DMS 273 treated with DMSO at 0.1 percent for 48 hours (cell line): ENCODE data around the gene CAMTA1.
"Not testable (repeated sequence)": the region's sequence is repeated elsewhere in the genome, so short reads cannot be mapped to it uniquely, and the experiment has no call there.

ENCODE experiments used
- DNase-seq: peaks from one replicate; lab custom pipeline; 2025; lab: John Stamatoyannopoulos, UW

Gene CAMTA1

DNA sequence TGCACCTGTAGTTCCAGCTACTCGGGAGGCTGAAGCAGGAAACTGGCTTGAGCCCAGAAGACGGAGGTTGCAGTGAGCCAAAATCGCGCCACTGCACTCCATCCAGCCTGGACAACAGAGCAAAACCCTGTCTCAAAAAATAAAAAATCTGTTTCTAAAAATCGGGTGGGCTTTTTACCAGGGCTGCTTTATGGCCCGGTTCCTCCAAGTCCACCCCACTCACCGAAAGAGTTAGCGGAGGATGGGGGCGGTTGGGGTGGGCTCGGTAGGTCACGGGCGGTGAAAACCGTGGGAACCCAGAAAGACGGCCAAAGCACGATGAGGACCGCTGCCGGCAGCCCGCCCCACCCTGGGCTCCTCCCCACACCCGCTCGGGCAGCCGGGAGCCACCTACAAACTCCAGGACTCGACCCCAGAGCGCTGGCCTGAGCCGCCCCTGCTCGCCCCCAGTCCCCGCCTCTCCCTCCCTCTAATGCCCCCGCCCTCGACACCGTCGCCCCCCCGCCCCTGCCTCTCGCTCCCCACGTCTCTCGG lies 998.0 kb downstream of the CAMTA1 start:
- DNase-seq, result peak; percentile 65

DNA sequence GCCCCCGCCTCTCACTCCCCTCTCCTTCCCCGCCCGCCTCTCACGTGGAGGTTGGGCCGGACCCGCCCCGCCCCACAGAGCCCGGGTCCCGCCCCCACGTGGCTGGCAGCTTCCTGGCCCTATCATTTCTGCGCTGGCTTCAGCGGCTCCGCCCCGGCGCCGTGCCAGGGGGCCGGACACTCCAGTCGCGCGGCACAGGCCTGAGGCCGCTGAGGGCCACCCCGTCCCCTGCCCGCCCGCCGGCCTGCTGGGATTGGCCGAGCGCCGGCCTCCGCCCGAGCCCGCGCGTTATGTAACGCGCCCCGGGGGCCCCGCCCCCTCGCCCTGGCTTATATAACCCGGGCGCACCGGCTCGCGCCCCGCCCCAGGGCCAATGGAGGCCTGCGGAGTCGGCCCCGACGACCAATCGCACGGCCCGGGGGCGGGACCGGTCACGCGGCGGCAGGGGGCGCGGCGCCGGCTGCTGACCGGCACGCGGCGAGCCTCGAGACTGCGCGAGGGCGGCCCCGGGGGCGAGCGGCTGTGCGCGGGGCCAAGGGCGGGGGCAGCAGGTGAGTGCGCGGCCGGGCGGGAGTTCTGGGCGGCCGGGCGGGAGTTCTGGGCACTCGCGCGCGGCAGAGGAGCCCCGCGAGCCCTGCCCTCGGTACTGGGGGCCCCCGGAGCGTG lies 998.7 kb downstream of the CAMTA1 start, which contains the start of gene PER3:
Gene PER3, plus strand, starts transcription at position 466 of the 666 bp plus-strand sequence. CDS start 587 bp downstream, outside the sequence.
- DNase-seq, result peak; percentile 87

- no peak for DNase-seq
These were observed 999.3 kb downstream of the CAMTA1 start for GRCh38 chr1:7784492-7785071.

GRCh38 chr1:7785108-7785507 lies 999.9 kb downstream of the CAMTA1 start:
- no peak for DNase-seq

GRCh38 chr1:7786795-7787194 lies 1001.5 kb downstream of the CAMTA1 start:
- DNase-seq, result no peak

DNA sequence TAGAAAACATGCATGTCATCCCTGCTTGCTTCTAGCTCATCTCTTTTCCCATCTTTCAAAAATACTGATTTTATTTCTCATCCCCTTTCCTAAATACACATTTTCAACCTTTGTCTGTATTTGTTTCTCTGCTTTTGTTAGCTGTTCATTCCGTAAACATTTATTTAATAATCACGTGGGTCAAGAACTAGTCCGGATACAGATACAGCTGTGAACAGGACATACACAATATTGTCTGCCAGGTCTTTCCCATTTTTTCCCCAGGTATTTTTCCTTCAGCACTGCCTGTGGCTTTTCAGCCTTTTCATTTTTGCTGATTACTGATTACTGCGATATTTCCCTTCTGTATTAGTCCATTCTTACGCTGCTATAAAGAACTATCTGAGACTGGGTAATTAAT lies 1004.6 kb downstream of the CAMTA1 start:
- DNase-seq, result no peak

- DNase-seq, result not testable (repeated sequence)
These were observed 1005.8 kb downstream of the CAMTA1 start for GRCh38 chr1:7791027-7791426.

DNA sequence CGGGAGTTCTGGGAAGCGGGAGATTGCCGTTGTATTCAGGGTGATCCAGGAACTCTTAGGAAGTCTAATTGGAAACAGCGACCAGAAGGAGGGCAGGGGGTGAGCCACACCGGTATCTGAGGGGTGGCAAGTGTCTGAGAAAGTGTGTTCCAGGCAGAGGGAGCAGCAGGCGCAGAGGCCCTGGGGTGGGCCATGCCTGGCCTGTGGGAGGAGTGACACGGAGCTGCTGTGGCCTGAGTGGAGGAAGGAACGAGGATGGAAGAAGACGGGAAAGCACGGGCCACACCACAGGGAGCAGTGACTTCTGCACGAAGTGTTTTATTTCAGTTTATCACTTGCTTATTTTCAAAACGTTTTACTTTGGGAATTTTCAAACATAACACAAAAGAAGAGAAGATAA lies 1010.2 kb downstream of the CAMTA1 start:
- no peak for DNase-seq

DNA sequence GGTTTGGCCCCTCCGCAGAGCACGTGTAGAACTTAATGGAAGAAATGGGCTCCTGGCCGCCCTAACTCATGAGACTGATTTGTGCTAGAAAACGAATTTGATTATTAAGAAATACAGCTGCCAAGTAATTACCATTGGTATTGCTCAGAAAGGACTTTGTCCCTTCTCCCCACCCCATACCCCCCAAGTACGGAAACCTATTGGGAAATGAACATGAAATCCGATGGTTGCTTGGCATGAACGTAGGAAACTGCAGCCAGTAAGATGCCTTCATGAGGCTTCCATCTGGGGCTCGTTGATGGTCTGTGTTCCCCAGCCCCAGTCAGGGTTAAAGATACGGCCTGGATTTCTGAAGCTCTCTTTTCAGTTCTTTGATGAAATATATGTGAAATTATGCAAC lies 1020.2 kb downstream of the CAMTA1 start:
- DNase-seq, result no peak

GRCh38 chr1:7808253-7808844 lies 1023.1 kb downstream of the CAMTA1 start:
- no peak for DNase-seq

DNA sequence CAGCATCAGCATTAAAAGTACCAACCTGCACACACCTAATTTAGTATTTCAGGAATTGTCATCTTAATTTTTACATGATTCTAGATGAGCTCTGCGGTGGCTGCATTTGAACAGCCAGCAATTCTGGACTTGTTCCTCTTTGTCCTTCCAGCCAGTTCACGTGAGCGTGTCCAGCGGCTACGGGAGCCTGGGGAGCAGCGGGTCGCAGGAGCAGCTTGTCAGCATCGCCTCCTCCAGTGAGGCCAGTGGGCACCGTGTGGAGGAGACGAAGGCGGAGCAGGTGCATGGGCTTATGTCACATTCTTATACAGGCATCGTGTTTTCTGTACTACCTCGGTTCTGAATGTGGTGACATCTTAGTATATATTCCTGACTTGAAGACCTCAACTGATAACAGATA lies 1024.5 kb downstream of the CAMTA1 start:
- DNase-seq, result no peak

GRCh38 chr1:7810395-7810794 lies 1025.1 kb downstream of the CAMTA1 start:
- no peak for DNase-seq

DNA sequence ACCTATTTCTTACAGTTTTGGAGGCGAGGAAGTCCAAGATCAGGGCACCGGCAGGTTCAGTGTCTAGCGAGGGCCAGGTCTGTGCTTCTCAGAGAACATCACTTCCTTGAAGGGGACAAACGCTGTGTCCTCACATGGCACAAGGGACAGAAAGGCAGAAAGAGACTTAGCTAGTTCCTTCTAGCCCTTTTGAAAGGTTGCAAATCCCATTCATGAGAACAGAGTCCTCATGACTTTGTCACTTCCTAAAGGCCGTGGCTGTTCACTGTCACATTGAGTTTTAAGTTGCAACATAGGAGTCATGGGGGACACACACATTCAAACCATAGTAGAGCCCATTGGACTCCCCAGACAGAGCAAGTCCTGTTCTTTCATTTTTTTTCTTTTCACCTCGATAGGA lies 1026.2 kb downstream of the CAMTA1 start:
- no peak for DNase-seq

GRCh38 chr1:7813677-7814373 lies 1028.6 kb downstream of the CAMTA1 start:
- no peak for DNase-seq
